ENCODE results near the gene CTXND1.

The CTXND1 gene

GRCh38 chr15:80179025-80179759, 72.8 kb downstream of the CTXND1 start:
- DNase-seq: no peak

GRCh38 chr15:80177156-80177555, 74.9 kb downstream of the CTXND1 start:
- DNase-seq: no peak

- no peak for DNase-seq
Observed at GRCh38 chr15:80176443-80176842, 75.6 kb downstream of the CTXND1 start.

GRCh38 chr15:80175436-80175835, 76.6 kb downstream of the CTXND1 start:
- no peak for DNase-seq

- DNase-seq: no peak
Observed at GRCh38 chr15:80174017-80174746, 77.8 kb downstream of the CTXND1 start.

- no peak for DNase-seq
Observed at GRCh38 chr15:80173022-80173759, 78.8 kb downstream of the CTXND1 start.

GRCh38 chr15:80172401-80172800, 79.6 kb downstream of the CTXND1 start:
- DNase-seq: no peak

GRCh38 chr15:80171787-80172186, 80.2 kb downstream of the CTXND1 start:
- no peak for DNase-seq

GRCh38 chr15:80170596-80170995, 81.4 kb downstream of the CTXND1 start:
- no peak for DNase-seq

- no peak for DNase-seq
Observed at GRCh38 chr15:80169768-80170357, 82.2 kb downstream of the CTXND1 start.

- no peak for DNase-seq
Observed at GRCh38 chr15:80168421-80168820, 83.6 kb downstream of the CTXND1 start.

- DNase-seq: no peak
Observed at GRCh38 chr15:80167936-80168335, 84.1 kb downstream of the CTXND1 start.

- no peak for DNase-seq
Observed at GRCh38 chr15:80163897-80164296, 88.1 kb downstream of the CTXND1 start.

GRCh38 chr15:80163217-80163616, 88.8 kb downstream of the CTXND1 start:
- DNase-seq: no peak

- no peak for DNase-seq
Observed at GRCh38 chr15:80162059-80162554, 89.9 kb downstream of the CTXND1 start.

- no peak for DNase-seq
Observed at GRCh38 chr15:80161468-80162016, 90.5 kb downstream of the CTXND1 start.

- peak; percentile 53 for DNase-seq
Observed at GRCh38 chr15:80160570-80161156, 91.3 kb downstream of the CTXND1 start.

GRCh38 chr15:80159811-80160569, 92.0 kb downstream of the CTXND1 start:
- DNase-seq: no peak

GRCh38 chr15:80159301-80159700, 92.7 kb downstream of the CTXND1 start:
- no peak for DNase-seq

GRCh38 chr15:80157215-80157614, 94.8 kb downstream of the CTXND1 start:
- DNase-seq: no peak

GRCh38 chr15:80156176-80156720, 95.8 kb downstream of the CTXND1 start:
- no peak for DNase-seq
